Suppressor macrophage treated with lipopolysaccharide for 1 hour (primary cell): ENCODE measurements around the gene ETV4.
"Not testable (repeated sequence)": the region's sequence is repeated elsewhere in the genome, so short reads cannot be mapped to it uniquely, and the experiment has no call there.

Source experiments
- DNase-seq, 3 donors: peaks; one replicate each; pipeline ENCODE4 v3.0.0-alpha.2; 2020 to 2022

The ETV4 gene

GRCh38 chr17:43543300-43543699, 2.8 kb downstream of the ETV4 start:
- no peak for DNase-seq

GRCh38 chr17:43542859-43543258, 3.3 kb downstream of the ETV4 start:
- DNase-seq: no peak

- no peak for DNase-seq
Observed at GRCh38 chr17:43540821-43541674, 5.1 kb downstream of the ETV4 start.

- DNase-seq: no peak
Observed at GRCh38 chr17:43536236-43536992, 9.7 kb downstream of the ETV4 start.

- no peak for DNase-seq
Observed at GRCh38 chr17:43534909-43535308, 11.2 kb downstream of the ETV4 start.

GRCh38 chr17:43533699-43534098, 12.4 kb downstream of the ETV4 start:
- DNase-seq: no peak

GRCh38 chr17:43532581-43532980, 13.6 kb downstream of the ETV4 start:
- no peak for DNase-seq

- no peak for DNase-seq
Observed at GRCh38 chr17:43531955-43532354, 14.2 kb downstream of the ETV4 start.

- no peak for DNase-seq
Observed at GRCh38 chr17:43531082-43531378, 15.1 kb downstream of the ETV4 start.

GRCh38 chr17:43530288-43531081, 15.7 kb downstream of the ETV4 start:
- DNase-seq: no peak

- DNase-seq: peak in 1 of 3 donors; percentile 15
Observed at GRCh38 chr17:43529947-43530287, 16.2 kb downstream of the ETV4 start.

- DNase-seq: no peak
Observed at GRCh38 chr17:43528988-43529814, 16.9 kb downstream of the ETV4 start.

GRCh38 chr17:43528319-43528987, 17.7 kb downstream of the ETV4 start:
- no peak for DNase-seq

GRCh38 chr17:43526886-43527648, 19.1 kb downstream of the ETV4 start:
- no peak for DNase-seq

GRCh38 chr17:43524945-43525575, 21.1 kb downstream of the ETV4 start:
- no peak for DNase-seq

- DNase-seq: no peak
Observed at GRCh38 chr17:43521389-43521788, 24.8 kb downstream of the ETV4 start.

GRCh38 chr17:43517615-43518386, 28.3 kb downstream of the ETV4 start:
- no peak for DNase-seq

- DNase-seq: no peak
Observed at GRCh38 chr17:43517161-43517560, 29.0 kb downstream of the ETV4 start.

- DNase-seq: no peak
Observed at GRCh38 chr17:43515656-43516055, 30.5 kb downstream of the ETV4 start.

GRCh38 chr17:43511199-43511598, 34.9 kb downstream of the ETV4 start:
- not testable (repeated sequence) for DNase-seq
